SHP77 treated with DMSO at 0.1 percent for 48 hours (cell line): ENCODE results near the gene TTI1.

Source experiments
- DNase-seq: peaks from one replicate; lab custom pipeline; 2025; lab: John Stamatoyannopoulos, UW

Gene TTI1

GRCh38 chr20:38033330-38034107, at the start of gene TTI1, which contains the start of gene RPRD1B:
Gene TTI1 (minus strand): TSS chr20:38033456. CDS start chr20:38013816, 19,640 bp downstream.
Gene RPRD1B (plus strand): TSS chr20:38033746. CDS start chr20:38033948, 202 bp downstream.
- peak; percentile 87 for DNase-seq

GRCh38 chr20:38082894-38083293, 49.6 kb upstream of the TTI1 start:
- DNase-seq, result no peak

GRCh38 chr20:38081575-38081974, 48.3 kb upstream of the TTI1 start:
- no peak for DNase-seq

- DNase-seq, result no peak
Measured at GRCh38 chr20:38079353-38079752, 46.1 kb upstream of the TTI1 start.

GRCh38 chr20:38078084-38078483, 44.8 kb upstream of the TTI1 start:
- no peak for DNase-seq

GRCh38 chr20:38076548-38076947, 43.3 kb upstream of the TTI1 start:
- DNase-seq, result no peak

GRCh38 chr20:38075161-38075998, 42.1 kb upstream of the TTI1 start:
- no peak for DNase-seq

- peak; percentile 24 for DNase-seq
Measured at GRCh38 chr20:38073307-38074071, 40.2 kb upstream of the TTI1 start.

GRCh38 chr20:38072898-38073297, 39.6 kb upstream of the TTI1 start:
- DNase-seq, result no peak

- no peak for DNase-seq
Measured at GRCh38 chr20:38067717-38068365, 34.6 kb upstream of the TTI1 start.

- DNase-seq, result no peak
Measured at GRCh38 chr20:38066969-38067716, 33.9 kb upstream of the TTI1 start.

GRCh38 chr20:38065764-38066375, 32.6 kb upstream of the TTI1 start:
- DNase-seq, result no peak

- no peak for DNase-seq
Measured at GRCh38 chr20:38063911-38064530, 30.8 kb upstream of the TTI1 start.

- no peak for DNase-seq
Measured at GRCh38 chr20:38062890-38063289, 29.6 kb upstream of the TTI1 start.

GRCh38 chr20:38061109-38061508, 27.9 kb upstream of the TTI1 start:
- no peak for DNase-seq

- no peak for DNase-seq
Measured at GRCh38 chr20:38060536-38060935, 27.3 kb upstream of the TTI1 start.

GRCh38 chr20:38059832-38060231, 26.6 kb upstream of the TTI1 start:
- DNase-seq, result no peak

- DNase-seq, result peak; percentile 14
Measured at GRCh38 chr20:38057351-38057972, 24.2 kb upstream of the TTI1 start.

GRCh38 chr20:38055848-38056247, 22.6 kb upstream of the TTI1 start:
- DNase-seq, result no peak

- DNase-seq, result no peak
Measured at GRCh38 chr20:38055294-38055693, 22.0 kb upstream of the TTI1 start.
